Keratinocyte (primary cell): ENCODE data around the gene TPO.

ENCODE experiments used
- CTCF ChIP-seq, 3 experiments: IDR thresholded peaks in 1 of 3; conservative IDR thresholded peaks in 1 of 3; optimal IDR thresholded peaks in 1 of 3; 2 replicates in 2 of 3; 3 replicates in 1 of 3; pipeline versions ENCODE3 to v1.5.1; 2011; ENCODE audit warnings: low read length in 3 of 3, mild to moderate bottlenecking in 3 of 3, moderate library complexity in 2 of 3, control low read depth in 1 of 3, inconsistent platforms in 1 of 3; ENCODE audit not compliant: insufficient read depth in 2 of 3; ENCODE audit errors: extremely low read depth in 1 of 3
- EZH2 ChIP-seq: IDR thresholded peaks from one replicate; pipeline ENCODE4 v1.6.1; 2012; ENCODE audit warnings: inconsistent platforms, mild to moderate bottlenecking, low read length, moderate library complexity

- TF ChIP-seq CTCF (optimal IDR thresholded peaks at IDR 0.05 in 1 of 3, IDR thresholded peaks at IDR 0.05 in 1 of 3, conservative IDR thresholded peaks at IDR 0.05 in 1 of 3; ENCODE audit: extremely low read depth in 1 of 3, insufficient read depth in 2 of 3, low read length in 3 of 3) (no peak), EZH2 (no peak)
Observed at GRCh38 chr2:1482981-1483380, 69.7 kb downstream of the TPO start.
